ENCODE data around the gene RAB25.

Gene RAB25

GRCh38 chr1:156052862-156053767, 7.8 kb upstream of the RAB25 start:
- Histone ChIP-seq H3K9ac (peak overlapping the region; percentile 92), H3K4me1 (ENCODE audit: low read depth, poor library complexity, severe bottlenecking) (peaks cover 22% of the 10 kb centered on the region), H3K4me3 (IDR thresholded peaks at IDR 0.05; ENCODE audit: insufficient read depth, low read depth, low read length) (peak overlapping the region; percentile 81), H3K36me3 (ENCODE audit: insufficient read depth) (peaks cover 7% of the 10 kb centered on the region; the same call in 1 of the 2 replicates), H3K27ac (peak overlapping the region; percentile 91), H3K79me2 (ENCODE audit: insufficient read depth, low read depth) (peaks cover 26% of the 10 kb centered on the region), H3K27me3 (ENCODE audit: insufficient read depth, low read depth) (no peaks in the 10 kb centered on the region), H3K4me2 (peak overlapping the region; percentile 59), H2AFZ (ENCODE audit: low read depth) (peak overlapping the region; percentile 77), H4K20me1 (ENCODE audit: insufficient read depth) (no peaks in the 10 kb centered on the region; the same call in 1 of the 2 replicates)
- TF ChIP-seq CTCF (conservative IDR thresholded peaks at IDR 0.05; ENCODE audit: low read depth, low read length): peak; percentile 21

- Histone ChIP-seq H3K27me3 (ENCODE audit: insufficient read depth, low read depth) (no peaks in the 10 kb centered on the region), H3K36me3 (ENCODE audit: insufficient read depth) (peaks cover 7% of the 10 kb centered on the region; the same call in 1 of the 2 replicates), H3K27ac (peak within 1 kb of the TSS; percentile 91), H3K4me3 (IDR thresholded peaks at IDR 0.05; ENCODE audit: insufficient read depth, low read depth, low read length) (peak within 1 kb of the TSS; percentile 100), H2AFZ (ENCODE audit: low read depth) (peak within 1 kb of the TSS; percentile 85), H3K79me2 (ENCODE audit: insufficient read depth, low read depth) (peaks cover 26% of the 10 kb centered on the region), H3K4me2 (peak within 1 kb of the TSS; percentile 98), H4K20me1 (ENCODE audit: insufficient read depth) (no peaks in the 10 kb centered on the region; the same call in 1 of the 2 replicates), H3K9ac (peak within 1 kb of the TSS; percentile 92), H3K4me1 (ENCODE audit: low read depth, poor library complexity, severe bottlenecking) (peaks cover 22% of the 10 kb centered on the region)
- peak; percentile 69 for TF ChIP-seq CTCF (conservative IDR thresholded peaks at IDR 0.05; ENCODE audit: low read depth, low read length)
Measured at GRCh38 chr1:156053768-156054499, 7.0 kb upstream of the RAB25 start, which contains the start of gene UBQLN4. TSS of gene UBQLN4 (minus strand) at chr1:156053798. CDS start at chr1:156053701, 97 bp downstream.

- Histone ChIP-seq H3K4me1 (ENCODE audit: low read depth, poor library complexity, severe bottlenecking) (peaks cover 22% of the 10 kb centered on the region), H3K9ac (peak within 1 kb of the TSS; percentile 92), H3K4me2 (peak within 1 kb of the TSS; percentile 98), H2AFZ (ENCODE audit: low read depth) (peak within 1 kb of the TSS; percentile 85), H3K4me3 (IDR thresholded peaks at IDR 0.05; ENCODE audit: insufficient read depth, low read depth, low read length) (peak within 1 kb of the TSS; percentile 100), H3K27me3 (ENCODE audit: insufficient read depth, low read depth) (no peaks in the 10 kb centered on the region), H3K36me3 (ENCODE audit: insufficient read depth) (peaks cover 7% of the 10 kb centered on the region; the same call in 1 of the 2 replicates), H3K27ac (peak within 1 kb of the TSS; percentile 91), H4K20me1 (ENCODE audit: insufficient read depth) (no peaks in the 10 kb centered on the region; the same call in 1 of the 2 replicates), H3K79me2 (ENCODE audit: insufficient read depth, low read depth) (peaks cover 26% of the 10 kb centered on the region)
- no peak for TF ChIP-seq CTCF (conservative IDR thresholded peaks at IDR 0.05; ENCODE audit: low read depth, low read length)
Measured at GRCh38 chr1:156054500-156055280, 6.3 kb upstream of the RAB25 start, which contains the start of gene LAMTOR2. TSS of gene LAMTOR2 (plus strand) at chr1:156054782. CDS start at chr1:156054890, 108 bp downstream.
